ENCODE results near the gene SUSD6.

DNA sequence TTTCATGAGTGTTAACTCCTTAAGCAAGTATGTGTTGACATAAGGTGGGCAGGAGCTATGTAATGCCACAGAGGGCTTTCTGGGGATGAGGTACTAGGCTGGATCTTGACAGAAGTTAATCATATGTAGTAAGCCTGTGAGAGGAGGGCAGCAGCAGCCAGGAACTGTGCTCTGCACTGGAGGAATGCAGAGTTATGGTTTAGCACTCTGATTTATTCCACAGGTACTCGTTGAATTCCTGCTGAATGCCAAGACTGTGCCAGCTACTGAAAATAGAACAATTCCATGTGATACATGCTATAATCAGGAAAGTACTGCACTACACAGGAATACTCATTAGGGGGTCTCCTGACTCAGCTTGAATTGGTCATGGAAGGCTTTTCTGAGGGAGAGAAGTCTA, 58.7 kb downstream of the SUSD6 start:
- no peak for TF ChIP-seq POLR2A (IDR thresholded peaks at IDR 0.05)
- no peak for TF ChIP-seq POLR2AphosphoS5 (IDR thresholded peaks at IDR 0.05)
- TF ChIP-seq, protein P1, sequence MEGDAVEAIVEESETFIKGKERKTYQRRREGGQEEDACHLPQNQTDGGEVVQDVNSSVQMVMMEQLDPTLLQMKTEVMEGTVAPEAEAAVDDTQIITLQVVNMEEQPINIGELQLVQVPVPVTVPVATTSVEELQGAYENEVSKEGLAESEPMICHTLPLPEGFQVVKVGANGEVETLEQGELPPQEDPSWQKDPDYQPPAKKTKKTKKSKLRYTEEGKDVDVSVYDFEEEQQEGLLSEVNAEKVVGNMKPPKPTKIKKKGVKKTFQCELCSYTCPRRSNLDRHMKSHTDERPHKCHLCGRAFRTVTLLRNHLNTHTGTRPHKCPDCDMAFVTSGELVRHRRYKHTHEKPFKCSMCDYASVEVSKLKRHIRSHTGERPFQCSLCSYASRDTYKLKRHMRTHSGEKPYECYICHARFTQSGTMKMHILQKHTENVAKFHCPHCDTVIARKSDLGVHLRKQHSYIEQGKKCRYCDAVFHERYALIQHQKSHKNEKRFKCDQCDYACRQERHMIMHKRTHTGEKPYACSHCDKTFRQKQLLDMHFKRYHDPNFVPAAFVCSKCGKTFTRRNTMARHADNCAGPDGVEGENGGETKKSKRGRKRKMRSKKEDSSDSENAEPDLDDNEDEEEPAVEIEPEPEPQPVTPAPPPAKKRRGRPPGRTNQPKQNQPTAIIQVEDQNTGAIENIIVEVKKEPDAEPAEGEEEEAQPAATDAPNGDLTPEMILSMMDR (IDR thresholded peaks at IDR 0.05): no peak

Measured in prostate gland (tissue), 2 donors.